ENCODE results near the gene SLC38A8. TPM values are rescaled to one million over a fixed set of nuclear protein-coding genes. Genes with fewer than 3 reads are reported as not detected.

The SLC38A8 gene
- total RNA-seq, 2 experiments from 2014 or later, result not detected

DNA sequence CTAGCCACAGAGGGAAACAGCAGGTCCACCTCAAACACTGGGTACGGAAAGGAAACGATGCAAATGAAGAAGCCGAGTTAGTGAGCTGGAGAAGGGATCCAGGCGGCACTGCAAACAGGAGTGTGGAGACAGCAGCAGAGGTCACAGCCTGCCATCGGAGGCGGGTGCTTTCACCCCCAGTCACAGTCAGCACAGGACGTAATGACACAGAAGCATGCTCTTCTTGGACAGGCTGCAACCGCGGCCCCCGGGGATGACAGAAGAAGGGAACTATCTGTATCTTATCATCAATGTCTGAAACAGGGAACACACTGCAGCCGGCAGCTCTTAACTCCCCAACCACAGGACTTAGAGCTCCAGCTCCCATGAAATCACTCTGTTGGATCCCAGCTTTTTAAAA lies 16.1 kb upstream of the SLC38A8 start:
- intact Hi-C loops (cut with DNase I, micrococcal nuclease), result no loop called here
- H3K27ac Mint-ChIP-seq, result no peak overlapping the region
- DNase-seq, result no peak
- POLR2A ChIA-PET, result no interaction called here
- peaks cover 43% of the 10 kb centered on the region for H3K36me3 Mint-ChIP-seq (ENCODE audit: low read depth)
- no peaks in the 10 kb centered on the region for H3K9me3 Mint-ChIP-seq (ENCODE audit: low read depth)
- CTCF ChIA-PET, result interaction anchor here (0.7 to 2.5 kb wide), 5 partner anchors 11 to 105 kb away, joined by 3 to 11 read pairs (median 4); partner anchors contain the start of gene OSGIN1
- no peaks in the 10 kb centered on the region for H3K4me1 Mint-ChIP-seq
- no peak for ATAC-seq
- no peaks in the 10 kb centered on the region for H3K27me3 Mint-ChIP-seq
- H3K4me3 Mint-ChIP-seq, result no peak overlapping the region

DNA sequence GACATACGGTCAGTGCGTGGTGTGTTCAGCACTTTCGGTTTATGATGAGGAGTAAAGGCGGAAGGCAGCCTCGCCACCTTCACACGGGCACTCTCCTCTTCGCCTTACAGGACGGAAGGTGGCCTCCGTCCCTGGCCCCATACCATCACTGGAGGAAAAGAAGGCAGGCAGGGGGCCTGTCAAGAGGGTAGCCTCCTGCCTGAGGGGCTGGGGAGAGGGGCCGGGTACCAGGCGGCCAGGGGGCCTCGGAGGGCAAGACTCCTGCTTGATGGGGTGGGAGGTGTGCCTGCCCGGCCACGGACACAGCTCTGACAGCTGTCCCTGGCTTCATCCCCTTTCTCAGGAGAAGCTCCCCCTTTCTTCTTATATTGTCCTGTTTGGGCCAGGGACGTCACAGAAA lies 15.6 kb upstream of the SLC38A8 start:
- ATAC-seq, result no peak
- CTCF ChIA-PET, result interaction anchor here (0.7 to 2.5 kb wide), 5 partner anchors 11 to 105 kb away, joined by 3 to 11 read pairs (median 4); partner anchors contain the start of gene OSGIN1
- POLR2A ChIA-PET, result no interaction called here
- Mint-ChIP-seq H3K27ac (no peak overlapping the region), H3K9me3 (ENCODE audit: low read depth) (no peaks in the 10 kb centered on the region), H3K27me3 (no peaks in the 10 kb centered on the region), H3K4me3 (no peak overlapping the region), H3K36me3 (ENCODE audit: low read depth) (peaks cover 43% of the 10 kb centered on the region), H3K4me1 (no peaks in the 10 kb centered on the region)
- intact Hi-C loops (cut with DNase I, micrococcal nuclease), result no loop called here
- no peak for DNase-seq

DNA sequence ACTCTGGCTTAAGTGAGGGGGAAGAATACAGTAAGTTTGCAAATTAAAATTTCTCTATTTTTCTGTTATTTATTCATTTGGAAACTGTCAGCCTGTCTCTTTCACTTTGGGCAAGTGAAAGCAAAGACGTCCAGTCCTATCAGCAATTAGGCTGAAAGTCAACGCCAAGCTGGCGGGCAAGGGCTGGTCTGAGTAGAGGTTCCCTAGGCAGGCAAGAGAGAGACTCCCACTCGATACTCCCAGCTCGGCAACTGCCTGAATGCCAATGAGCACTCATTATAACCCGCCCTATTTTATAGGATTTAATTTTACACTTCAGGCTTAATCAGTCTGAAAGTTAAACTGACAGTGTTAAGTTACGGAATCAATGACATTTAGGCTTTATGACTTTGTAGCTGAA lies 14.3 kb upstream of the SLC38A8 start:
- H3K4me3 Mint-ChIP-seq, result no peak overlapping the region
- H3K4me1 Mint-ChIP-seq, result no peaks in the 10 kb centered on the region
- peaks cover 42% of the 10 kb centered on the region for H3K36me3 Mint-ChIP-seq (ENCODE audit: low read depth)
- H3K27ac Mint-ChIP-seq, result no peak overlapping the region
- no peaks in the 10 kb centered on the region for H3K27me3 Mint-ChIP-seq
- ATAC-seq (no peak), DNase-seq (no peak)
- H3K9me3 Mint-ChIP-seq (ENCODE audit: low read depth), result no peaks in the 10 kb centered on the region
- intact Hi-C loops (cut with DNase I, micrococcal nuclease), result no loop called here
- ChIA-PET POLR2A (no interaction called here), CTCF (interaction anchor here (1.2 to 2.1 kb wide), 3 partner anchors 12 to 229 kb away, joined by 3 to 5 read pairs (median 3); no protein-coding TSS in a partner anchor)

DNA sequence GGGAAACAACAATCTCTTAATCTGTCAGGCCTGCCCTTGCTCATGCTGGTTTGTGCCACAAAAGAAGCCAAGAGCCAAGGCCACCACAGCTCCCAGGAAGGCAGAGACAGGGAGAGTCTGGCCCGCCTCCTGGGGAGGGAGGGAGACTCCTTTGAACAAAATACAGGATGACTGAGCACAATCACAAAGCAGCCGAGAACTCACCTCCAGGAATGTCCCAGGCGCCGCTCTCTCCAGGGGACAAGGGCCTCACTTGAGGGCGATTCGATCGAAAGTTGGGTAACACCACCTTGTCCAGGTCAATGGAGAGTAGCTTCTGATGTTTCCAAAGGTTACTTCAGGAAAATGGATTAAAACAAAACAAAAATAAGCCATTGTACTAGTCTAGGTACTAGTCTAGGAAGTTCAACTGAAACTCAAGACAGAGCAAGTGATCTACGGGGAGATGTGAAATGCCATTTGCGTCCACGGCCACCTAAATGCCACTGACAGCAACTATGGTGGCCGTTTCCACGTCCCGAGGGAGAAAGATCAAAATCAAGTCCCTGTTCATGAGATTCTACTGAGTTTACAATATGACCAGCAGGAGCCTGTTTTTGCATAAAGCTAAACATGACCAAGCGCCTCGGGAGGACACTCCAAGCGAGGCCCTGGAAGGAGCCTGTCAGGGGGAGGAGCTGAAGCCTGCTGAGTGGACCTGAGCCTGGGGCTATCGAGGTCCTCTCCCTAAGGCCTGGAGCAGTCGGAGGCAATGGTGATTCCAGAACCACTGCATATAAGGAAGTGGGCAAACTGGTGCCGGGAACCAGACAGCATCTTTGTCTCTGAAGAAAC lies 13.4 kb upstream of the SLC38A8 start:
- intact Hi-C loops (cut with DNase I, micrococcal nuclease), result no loop called here
- no peaks in the 10 kb centered on the region for H3K27me3 Mint-ChIP-seq
- H3K9me3 Mint-ChIP-seq (ENCODE audit: low read depth), result no peaks in the 10 kb centered on the region
- peaks cover 38% of the 10 kb centered on the region for H3K36me3 Mint-ChIP-seq (ENCODE audit: low read depth)
- DNase-seq, result no peak
- no peak overlapping the region for H3K4me3 Mint-ChIP-seq
- ChIA-PET POLR2A (no interaction called here), CTCF (interaction anchor here (0.6 to 3.3 kb wide), 4 partner anchors 10 to 228 kb away, joined by 3 to 19 read pairs (median 4); no protein-coding TSS in a partner anchor)
- no peak for ATAC-seq
- H3K27ac Mint-ChIP-seq, result no peak overlapping the region
- no peaks in the 10 kb centered on the region for H3K4me1 Mint-ChIP-seq

DNA sequence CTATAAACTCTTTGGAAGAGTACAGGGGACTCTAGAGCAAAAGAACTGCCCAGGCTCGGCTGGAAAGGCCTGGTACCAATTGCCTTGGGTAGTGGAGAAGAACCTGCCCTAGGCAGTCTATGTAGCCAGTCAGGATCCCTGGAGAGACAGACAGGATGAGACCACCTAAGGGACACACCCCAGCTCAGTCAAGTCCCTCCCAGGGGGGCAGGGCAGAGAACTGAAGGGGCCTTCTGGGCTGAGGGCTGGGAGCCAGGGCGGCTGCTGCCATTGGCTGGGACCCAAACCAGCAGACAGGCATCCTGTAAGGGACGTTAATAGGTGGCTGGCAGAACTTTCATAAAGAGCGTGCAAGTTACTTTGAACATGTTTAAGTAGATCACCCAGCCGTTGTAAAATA lies 12.8 kb upstream of the SLC38A8 start:
- H3K4me3 Mint-ChIP-seq, result no peak overlapping the region
- no peaks in the 10 kb centered on the region for H3K9me3 Mint-ChIP-seq (ENCODE audit: low read depth)
- DNase-seq, result no peak
- peaks cover 36% of the 10 kb centered on the region for H3K36me3 Mint-ChIP-seq (ENCODE audit: low read depth)
- H3K4me1 Mint-ChIP-seq, result no peaks in the 10 kb centered on the region
- intact Hi-C loops (cut with DNase I, micrococcal nuclease), result no loop called here
- H3K27me3 Mint-ChIP-seq, result no peaks in the 10 kb centered on the region
- POLR2A ChIA-PET, result no interaction called here
- CTCF ChIA-PET, result interaction anchor here (0.6 to 3.3 kb wide), 2 partner anchors 10 to 37 kb away, joined by 3 to 19 read pairs; no protein-coding TSS in a partner anchor
- no peak for ATAC-seq
- no peak overlapping the region for H3K27ac Mint-ChIP-seq

DNA sequence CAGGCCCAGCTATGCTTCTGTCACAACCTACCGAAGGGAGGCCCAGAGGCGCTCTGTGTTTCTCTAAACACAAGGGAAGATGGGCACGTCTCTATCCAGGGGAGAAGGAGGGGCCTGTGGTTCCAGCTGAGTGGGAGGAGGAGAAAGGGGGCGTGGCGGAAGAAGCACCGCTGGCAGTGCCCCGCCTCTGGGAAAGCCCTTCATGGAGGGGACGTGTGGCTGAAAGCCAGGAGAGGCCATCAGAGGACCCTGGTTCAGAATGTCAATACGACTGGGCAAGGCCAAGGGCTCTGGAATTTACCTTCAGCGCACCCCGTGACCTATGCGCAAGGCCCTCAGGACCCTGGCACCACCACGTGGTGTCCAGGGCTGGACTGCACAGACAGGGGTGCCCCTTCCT lies 12.3 kb upstream of the SLC38A8 start:
- ChIA-PET CTCF (interaction anchor here (0.6 to 3.3 kb wide), 2 partner anchors 11 to 38 kb away, joined by 3 to 19 read pairs; no protein-coding TSS in a partner anchor), POLR2A (no interaction called here)
- intact Hi-C loops (cut with DNase I, micrococcal nuclease), result no loop called here

DNA sequence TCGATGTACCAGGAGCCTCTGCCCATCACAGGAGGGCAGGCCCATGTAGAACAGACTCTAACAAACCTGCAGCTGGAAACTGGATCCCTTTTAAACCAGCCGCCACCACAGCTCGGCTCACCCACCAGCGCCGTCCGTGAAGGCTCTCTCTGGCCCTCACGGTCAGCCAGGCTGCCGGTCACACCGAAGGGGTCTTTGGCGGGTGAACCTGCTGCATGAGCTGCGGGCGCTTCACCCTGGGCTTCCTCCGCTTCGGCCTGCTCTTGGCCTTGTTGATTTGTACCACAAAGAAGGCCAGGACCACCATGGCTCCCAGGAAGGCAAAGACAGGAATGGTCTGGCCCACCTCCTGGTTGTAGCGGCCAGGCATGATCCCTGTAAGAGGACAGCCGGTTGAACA lies 11.7 kb upstream of the SLC38A8 start:
- H3K36me3 Mint-ChIP-seq (ENCODE audit: low read depth), result peaks cover 36% of the 10 kb centered on the region
- no peaks in the 10 kb centered on the region for H3K9me3 Mint-ChIP-seq (ENCODE audit: low read depth)
- POLR2A ChIA-PET, result no interaction called here
- H3K4me3 Mint-ChIP-seq, result no peak overlapping the region
- no peaks in the 10 kb centered on the region for H3K27me3 Mint-ChIP-seq
- H3K27ac Mint-ChIP-seq, result no peak overlapping the region
- intact Hi-C loops (cut with DNase I, micrococcal nuclease), result no loop called here
- ATAC-seq (no peak), DNase-seq (no peak)
- CTCF ChIA-PET, result interaction anchor here (0.8 to 3.3 kb wide), 3 partner anchors 9 to 30 kb away, joined by 3 to 19 read pairs (median 4); no protein-coding TSS in a partner anchor
- no peaks in the 10 kb centered on the region for H3K4me1 Mint-ChIP-seq

More for the DNA sequence above, 12.3 kb upstream of the SLC38A8 start:
- no peaks in the 10 kb centered on the region for H3K27me3 Mint-ChIP-seq
- H3K9me3 Mint-ChIP-seq (ENCODE audit: low read depth), result no peaks in the 10 kb centered on the region
- ATAC-seq (no peak), DNase-seq (no peak)
- no peak overlapping the region for H3K27ac Mint-ChIP-seq
- H3K4me3 Mint-ChIP-seq, result no peak overlapping the region
- peaks cover 36% of the 10 kb centered on the region for H3K36me3 Mint-ChIP-seq (ENCODE audit: low read depth)
- H3K4me1 Mint-ChIP-seq, result no peaks in the 10 kb centered on the region

DNA sequence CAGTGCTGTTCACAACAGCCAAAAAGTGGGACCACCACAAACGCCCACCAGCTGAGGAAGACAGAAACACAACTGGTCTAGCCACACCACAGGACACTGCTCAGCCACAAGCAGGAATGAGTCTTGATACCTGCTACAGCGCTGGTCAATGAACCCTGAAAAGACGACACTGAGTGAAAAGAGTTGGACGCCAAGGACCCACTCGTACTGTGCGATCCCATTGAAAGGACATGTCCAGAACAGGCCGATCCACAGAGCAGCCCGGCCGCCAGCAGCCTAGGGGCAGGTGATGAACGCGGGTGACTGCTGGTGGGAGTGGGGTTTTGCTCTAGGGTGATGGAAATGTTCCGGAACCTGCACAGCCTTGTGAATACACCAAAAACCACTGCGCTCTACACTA lies 10.6 kb upstream of the SLC38A8 start:
- Mint-ChIP-seq H3K36me3 (ENCODE audit: low read depth) (peaks cover 33% of the 10 kb centered on the region), H3K27me3 (no peaks in the 10 kb centered on the region)

DNA sequence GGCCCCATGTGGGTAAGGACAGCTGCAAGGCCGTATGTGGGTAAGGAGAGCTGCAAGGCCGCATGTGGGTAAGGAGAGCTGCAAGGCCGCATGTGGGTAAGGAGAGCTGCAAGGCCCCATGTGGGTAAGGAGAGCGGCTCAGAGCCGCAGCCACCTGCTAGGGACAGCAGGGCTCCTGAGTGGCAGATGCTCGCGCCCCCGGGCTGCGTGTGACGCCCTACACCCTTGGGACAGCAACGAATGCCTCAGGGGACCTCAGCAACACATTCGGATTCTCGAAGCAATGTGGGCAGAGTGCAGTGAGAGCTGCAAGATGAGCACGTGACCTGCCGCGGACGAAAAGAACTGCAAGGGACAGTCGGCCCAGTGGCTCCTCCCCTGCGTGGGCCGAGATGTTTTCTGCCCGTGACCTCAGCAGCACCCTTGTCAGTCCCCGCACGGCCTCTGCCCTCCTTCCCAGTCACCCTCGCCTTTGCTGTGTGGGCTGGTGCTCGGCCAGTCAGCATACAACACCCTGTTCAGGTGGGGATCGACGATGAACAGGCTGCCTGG lies 9.6 kb upstream of the SLC38A8 start:
- Mint-ChIP-seq H3K36me3 (ENCODE audit: low read depth) (peaks cover 24% of the 10 kb centered on the region), H3K4me1 (no peaks in the 10 kb centered on the region), H3K27ac (no peak overlapping the region), H3K4me3 (no peak overlapping the region), H3K27me3 (no peaks in the 10 kb centered on the region), H3K9me3 (ENCODE audit: low read depth) (no peaks in the 10 kb centered on the region)
- intact Hi-C loops (cut with DNase I, micrococcal nuclease), result no loop called here
- ChIA-PET CTCF (no interaction called here), POLR2A (no interaction called here)
- no peak for DNase-seq
- ATAC-seq, result no peak

More for the DNA sequence above, 10.6 kb upstream of the SLC38A8 start:
- H3K4me3 Mint-ChIP-seq, result no peak overlapping the region
- H3K27ac Mint-ChIP-seq, result no peak overlapping the region
- intact Hi-C loops (cut with DNase I, micrococcal nuclease), result no loop called here
- ATAC-seq, result no peak
- no peaks in the 10 kb centered on the region for H3K9me3 Mint-ChIP-seq (ENCODE audit: low read depth)
- no peaks in the 10 kb centered on the region for H3K4me1 Mint-ChIP-seq
- CTCF ChIA-PET, result interaction anchor here (0.8 to 3.3 kb wide), 2 partner anchors 13 to 31 kb away, joined by 4 to 19 read pairs; no protein-coding TSS in a partner anchor
- no peak for DNase-seq
- POLR2A ChIA-PET, result no interaction called here

DNA sequence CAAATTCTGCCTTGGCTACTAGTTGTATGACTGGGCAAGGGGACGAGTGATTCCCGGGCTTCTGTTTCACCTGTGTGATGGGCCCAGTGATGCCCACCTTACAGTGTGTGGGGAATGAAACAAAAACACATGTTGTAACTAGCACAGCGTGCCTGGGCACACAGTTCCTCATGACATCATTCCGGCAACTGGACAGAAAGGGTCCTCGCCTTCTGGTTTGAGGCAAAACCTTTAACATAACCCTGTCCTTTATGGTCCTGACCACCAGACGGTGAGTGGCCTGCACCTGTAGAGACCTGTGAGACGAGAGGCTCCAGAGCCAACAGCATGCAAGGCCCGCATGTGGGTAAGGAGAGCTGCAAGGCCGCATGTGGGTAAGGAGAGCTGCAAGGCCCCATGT lies 7.7 kb upstream of the SLC38A8 start:
- Mint-ChIP-seq H3K27ac (no peak overlapping the region), H3K4me3 (no peak overlapping the region), H3K27me3 (no peaks in the 10 kb centered on the region), H3K9me3 (ENCODE audit: low read depth) (no peaks in the 10 kb centered on the region), H3K4me1 (no peaks in the 10 kb centered on the region), H3K36me3 (ENCODE audit: low read depth) (peaks cover 15% of the 10 kb centered on the region)
- ATAC-seq (no peak), DNase-seq (no peak)
- POLR2A ChIA-PET, result no interaction called here
- intact Hi-C loops (cut with DNase I, micrococcal nuclease), result no loop called here
- CTCF ChIA-PET, result no interaction called here

DNA sequence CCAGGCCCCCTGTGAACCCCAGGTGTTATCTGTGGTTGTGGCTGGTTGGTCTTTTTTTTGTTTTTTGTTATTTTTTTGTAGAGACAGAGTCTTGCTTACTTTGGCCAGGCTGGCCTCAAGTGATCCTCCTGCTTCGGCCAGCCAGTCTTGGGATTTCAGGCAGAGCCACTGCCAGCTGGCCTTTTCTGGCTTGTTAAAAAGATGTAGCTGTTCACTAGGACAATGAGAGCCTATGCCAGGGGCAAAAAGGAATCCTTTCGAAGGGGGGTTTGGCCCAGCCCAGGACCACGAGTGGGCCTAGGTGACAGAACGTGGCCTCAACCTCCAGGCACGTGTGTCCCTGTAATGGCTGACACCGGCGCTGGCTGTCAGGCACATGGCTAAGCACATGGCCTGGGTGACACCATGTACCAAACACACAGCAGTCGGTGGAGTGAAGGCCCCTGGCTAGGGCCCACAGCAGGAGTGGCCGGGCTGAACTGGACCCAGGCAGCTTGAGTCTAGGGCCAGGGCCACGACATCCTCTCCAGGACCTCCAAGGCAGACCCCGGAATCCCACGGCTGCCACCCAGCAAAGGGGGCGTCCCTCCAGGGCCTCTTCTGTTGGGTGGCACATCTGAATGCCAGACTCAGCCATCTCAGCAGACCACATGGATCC lies 6.9 kb upstream of the SLC38A8 start:
- no peak overlapping the region for H3K27ac Mint-ChIP-seq
- intact Hi-C loops (cut with DNase I, micrococcal nuclease), result no loop called here
- no peak for DNase-seq
- H3K9me3 Mint-ChIP-seq (ENCODE audit: low read depth), result no peaks in the 10 kb centered on the region
- peaks cover 4% of the 10 kb centered on the region for H3K27me3 Mint-ChIP-seq
- peaks cover 15% of the 10 kb centered on the region for H3K36me3 Mint-ChIP-seq (ENCODE audit: low read depth)
- H3K4me3 Mint-ChIP-seq, result no peak overlapping the region
- no peak for ATAC-seq
- CTCF ChIA-PET, result no interaction called here
- H3K4me1 Mint-ChIP-seq, result no peaks in the 10 kb centered on the region
- POLR2A ChIA-PET, result no interaction called here
